RWPE2 (cell line): ENCODE measurements around the gene RIMKLB.

Experiments
- ATAC-seq: fragments of 200-7000 bp; cut with Tn5 transposase; 3 replicates; pipeline ENCODE4 v1.9.1; 2021; ENCODE audit warnings: low read depth
- DNase-seq: peaks from one replicate; pipeline ENCODE4 v3.0.0-alpha.2; 2020; ENCODE audit warnings: low spot score
- H3K27ac ChIP-seq: fragments of 450-650 bp; 2 replicates; pipeline ENCODE4 v1.5.1; 2017; ENCODE audit warnings: mild to moderate bottlenecking; ENCODE audit not compliant: poor library complexity, severe bottlenecking
- H3K27me3 ChIP-seq: fragments of 250-450 bp; sonication (Bioruptor Pico); 2 replicates; pipeline ENCODE4 v1.5.1; 2021; ENCODE audit warnings: mild to moderate bottlenecking, moderate library complexity; ENCODE audit not compliant: insufficient read depth, poor library complexity, severe bottlenecking
- H3K36me3 ChIP-seq: fragments of 250-450 bp; sonication (Bioruptor Pico); 2 replicates; pipeline ENCODE4 v1.5.1; 2020; ENCODE audit warnings: low read depth, mild to moderate bottlenecking, moderate library complexity
- H3K4me1 ChIP-seq: fragments of 250-450 bp; sonication (Bioruptor Pico); 2 replicates; pipeline ENCODE4 v1.5.1; 2021; ENCODE audit warnings: mild to moderate bottlenecking, moderate library complexity; ENCODE audit not compliant: insufficient read depth, poor library complexity, severe bottlenecking
- H3K4me3 ChIP-seq: fragments of 250-450 bp; sonication (Bioruptor Pico); 2 replicates; pipeline ENCODE4 v1.5.1; 2021; ENCODE audit warnings: mild to moderate bottlenecking, moderate library complexity; ENCODE audit not compliant: severe bottlenecking
- H3K9me3 ChIP-seq: fragments of 250-450 bp; sonication (Bioruptor Pico); 2 replicates; pipeline ENCODE4 v1.5.1; 2021; ENCODE audit warnings: mild to moderate bottlenecking, moderate library complexity; ENCODE audit not compliant: severe bottlenecking
- CTCF ChIP-seq: fragments of 450-650 bp; IDR thresholded peaks from one replicate; pipeline ENCODE4 v1.5.1; 2017; ENCODE audit warnings: mild to moderate bottlenecking, moderate library complexity; ENCODE audit not compliant: poor library complexity, severe bottlenecking

RIMKLB gene

GRCh38 chr12:8687846-8688601 lies 9.8 kb upstream of the RIMKLB start:
- Histone ChIP-seq H3K4me3 (no peak overlapping the region), H3K27ac (peak overlapping the region; percentile 23), H3K36me3 (no peaks in the 10 kb centered on the region), H3K9me3 (no peaks in the 10 kb centered on the region), H3K27me3 (no peaks in the 10 kb centered on the region), H3K4me1 (peaks cover 16% of the 10 kb centered on the region)
- no peak for TF ChIP-seq CTCF
- ATAC-seq (peak; percentile 91), DNase-seq (no peak)

GRCh38 chr12:8689681-8690080 lies 8.1 kb upstream of the RIMKLB start:
- Histone ChIP-seq H3K36me3 (no peaks in the 10 kb centered on the region), H3K4me1 (peaks cover 16% of the 10 kb centered on the region), H3K9me3 (no peaks in the 10 kb centered on the region), H3K27me3 (no peaks in the 10 kb centered on the region), H3K4me3 (no peak overlapping the region), H3K27ac (no peak overlapping the region)
- no peak for ATAC-seq
- DNase-seq, result no peak
- TF ChIP-seq CTCF, result no peak

GRCh38 chr12:8692573-8692972 lies 5.2 kb upstream of the RIMKLB start:
- Histone ChIP-seq H3K4me3 (no peak overlapping the region), H3K27me3 (no peaks in the 10 kb centered on the region), H3K36me3 (no peaks in the 10 kb centered on the region), H3K4me1 (peaks cover 10% of the 10 kb centered on the region), H3K27ac (no peak overlapping the region), H3K9me3 (no peaks in the 10 kb centered on the region)
- no peak for TF ChIP-seq CTCF
- DNase-seq (no peak), ATAC-seq (no peak)

- ATAC-seq, result no peak
- H3K4me3 ChIP-seq, result no peak overlapping the region
Observed at GRCh38 chr12:8695116-8695515, 2.7 kb upstream of the RIMKLB start.

More at GRCh38 chr12:8695116-8695515, 2.7 kb upstream of the RIMKLB start:
- no peak overlapping the region for H3K27ac ChIP-seq
- H3K36me3 ChIP-seq, result no peaks in the 10 kb centered on the region
- DNase-seq, result no peak
- no peak for TF ChIP-seq CTCF
- H3K27me3 ChIP-seq, result no peaks in the 10 kb centered on the region
- H3K9me3 ChIP-seq, result no peaks in the 10 kb centered on the region
- peaks cover 12% of the 10 kb centered on the region for H3K4me1 ChIP-seq
